ENCODE data around the gene SHISA9.

DNA sequence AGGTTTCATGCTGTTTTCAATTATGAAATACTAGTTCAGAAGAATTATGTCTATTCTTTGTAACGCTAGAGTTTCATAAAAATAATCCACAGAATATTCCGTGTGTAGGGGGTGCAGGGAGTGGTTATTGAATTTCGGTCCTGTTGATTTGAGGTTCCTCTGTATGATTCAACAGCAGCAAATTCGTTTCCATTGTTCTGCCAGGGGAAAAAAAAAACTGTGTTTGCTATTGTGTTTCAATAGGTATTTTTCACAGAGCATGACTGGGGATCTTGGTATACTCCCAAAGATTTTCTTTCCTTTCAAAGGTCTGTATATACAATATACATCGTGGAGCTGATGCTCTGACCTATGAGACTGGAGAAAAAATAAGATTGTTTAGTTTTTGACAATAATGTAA, 15.8 kb downstream of the SHISA9 start:
- TF ChIP-seq, protein P1, sequence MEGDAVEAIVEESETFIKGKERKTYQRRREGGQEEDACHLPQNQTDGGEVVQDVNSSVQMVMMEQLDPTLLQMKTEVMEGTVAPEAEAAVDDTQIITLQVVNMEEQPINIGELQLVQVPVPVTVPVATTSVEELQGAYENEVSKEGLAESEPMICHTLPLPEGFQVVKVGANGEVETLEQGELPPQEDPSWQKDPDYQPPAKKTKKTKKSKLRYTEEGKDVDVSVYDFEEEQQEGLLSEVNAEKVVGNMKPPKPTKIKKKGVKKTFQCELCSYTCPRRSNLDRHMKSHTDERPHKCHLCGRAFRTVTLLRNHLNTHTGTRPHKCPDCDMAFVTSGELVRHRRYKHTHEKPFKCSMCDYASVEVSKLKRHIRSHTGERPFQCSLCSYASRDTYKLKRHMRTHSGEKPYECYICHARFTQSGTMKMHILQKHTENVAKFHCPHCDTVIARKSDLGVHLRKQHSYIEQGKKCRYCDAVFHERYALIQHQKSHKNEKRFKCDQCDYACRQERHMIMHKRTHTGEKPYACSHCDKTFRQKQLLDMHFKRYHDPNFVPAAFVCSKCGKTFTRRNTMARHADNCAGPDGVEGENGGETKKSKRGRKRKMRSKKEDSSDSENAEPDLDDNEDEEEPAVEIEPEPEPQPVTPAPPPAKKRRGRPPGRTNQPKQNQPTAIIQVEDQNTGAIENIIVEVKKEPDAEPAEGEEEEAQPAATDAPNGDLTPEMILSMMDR (IDR thresholded peaks at IDR 0.05; ENCODE audit: low read depth, low read length, poor library complexity, severe bottlenecking): no peak
- no peak for TF ChIP-seq EZH2phosphoT487 (IDR thresholded peaks at IDR 0.05; ENCODE audit: borderline replicate concordance, low read length)
